Measurements from ENCODE around the gene HSPBP1. TPM values are rescaled to one million over a fixed set of nuclear protein-coding genes. Genes with fewer than 3 reads are reported as not detected.
A peak's percentile ranks its signal among the peaks of the same experiment; 100 is the strongest.

Gene HSPBP1
- total and polyA plus RNA-seq, 2 of the 4 experiments (the other 2 are of a cell fraction), result 21.0 to 43.2 TPM

GRCh38 chr19:55248704-55249103 lies 31.2 kb downstream of the HSPBP1 start:
- Histone ChIP-seq H2BK15ac (ENCODE audit: low read depth, low read length) (no peak overlapping the region), H3K4me2 (ENCODE audit: low read depth, low read length) (no peak overlapping the region), H3K4me3 (ENCODE audit: insufficient read depth, low read depth, low read length) (no peak overlapping the region), H3K56ac (ENCODE audit: extremely low read depth, insufficient read depth, low read length) (no peak overlapping the region), H3K27ac (ENCODE audit: insufficient read depth, low read length) (no peak overlapping the region), H2BK120ac (ENCODE audit: low read depth, low read length) (no peak overlapping the region), H3K14ac (replicated peaks; ENCODE audit: low read depth, low read length) (no peak overlapping the region), H2BK20ac (ENCODE audit: low read depth, low read length) (no peak overlapping the region), H3K4me1 (ENCODE audit: control insufficient read depth, insufficient read depth, low read length) (0 out of 2 replicates have a peak, but pooled peaks cover 1% of the 10 kb centered on the region), H3K18ac (ENCODE audit: low read depth, low read length) (no peak overlapping the region), H4K5ac (ENCODE audit: low read depth, low read length) (no peak overlapping the region), H4K91ac (ENCODE audit: insufficient read depth, low read depth, low read length) (no peak overlapping the region), H2AK9ac (replicated peaks; ENCODE audit: low read depth, low read length, poor library complexity) (peak overlapping the region; percentile 70), H3K36me3 (ENCODE audit: control insufficient read depth, insufficient read depth, low read length) (peaks cover 26% of the 10 kb centered on the region), H3K9me3 (ENCODE audit: control insufficient read depth, insufficient read depth, low read length) (no peaks in the 10 kb centered on the region), H3K4ac (ENCODE audit: low read depth, low read length) (no peak overlapping the region), H2AK5ac (ENCODE audit: low read depth, low read length) (no peak overlapping the region), H3K27me3 (ENCODE audit: control insufficient read depth, insufficient read depth, low read length) (no peaks in the 10 kb centered on the region), H3K23ac (ENCODE audit: low read depth, low read length) (no peak overlapping the region), H3K9ac (ENCODE audit: low read depth, low read length) (no peak overlapping the region), H3K9me1 (ENCODE audit: insufficient read depth, low read length) (peaks cover 23% of the 10 kb centered on the region), H3K79me1 (ENCODE audit: low read depth in 1 of 2, low read length in 2 of 2) (peaks cover 12 to 87% of the 10 kb centered on the region in 2 experiments), H2AFZ (replicated peaks; ENCODE audit: low read length, poor library complexity) (peak overlapping the region; percentile 43), H2BK5ac (ENCODE audit: low read depth, low read length, poor library complexity, severe bottlenecking) (no peak overlapping the region), H4K20me1 (ENCODE audit: insufficient read depth, low read length) (peaks cover 76% of the 10 kb centered on the region), H4K8ac (ENCODE audit: low read depth in 2 of 2, low read length in 2 of 2) (no peak overlapping the region)
- BruUV-seq (replicated peaks), result no TSS peak
- TF ChIP-seq POLR2A (IDR thresholded peaks at IDR 0.05; ENCODE audit: low read depth, low read length) (no peak), MAZ (IDR thresholded peaks at IDR 0.05; ENCODE audit: borderline replicate concordance, low read depth, low read length) (no peak), MXI1 (IDR thresholded peaks at IDR 0.05; ENCODE audit: borderline replicate concordance, low read depth, low read length) (no peak), NFE2L2 (IDR thresholded peaks at IDR 0.05; ENCODE audit: low read depth, low read length) (no peak), CTCF (conservative IDR thresholded peaks at IDR 0.05; ENCODE audit: low read depth, low read length) (no peak), RCOR1 (IDR thresholded peaks at IDR 0.05; ENCODE audit: insufficient replicate concordance, low read length) (no peak), FOS (IDR thresholded peaks at IDR 0.05; ENCODE audit: low read depth, low read length) (no peak), SMC3 (IDR thresholded peaks at IDR 0.05; ENCODE audit: low read depth, low read length) (no peak), MAFK (IDR thresholded peaks at IDR 0.05; ENCODE audit: low read depth, low read length) (no peak), CHD1 (IDR thresholded peaks at IDR 0.05; ENCODE audit: low read depth, low read length) (no peak), RFX5 (IDR thresholded peaks at IDR 0.05; ENCODE audit: low read depth, low read length) (no peak), CEBPB (IDR thresholded peaks at IDR 0.05; ENCODE audit: low read depth, low read length) (no peak), BHLHE40 (IDR thresholded peaks at IDR 0.05; ENCODE audit: low read depth, low read length) (no peak), RAD21 (IDR thresholded peaks at IDR 0.05; ENCODE audit: low read length) (no peak), USF2 (IDR thresholded peaks at IDR 0.05; ENCODE audit: low read depth, low read length) (no peak)
- TF ChIP-seq, protein P1, sequence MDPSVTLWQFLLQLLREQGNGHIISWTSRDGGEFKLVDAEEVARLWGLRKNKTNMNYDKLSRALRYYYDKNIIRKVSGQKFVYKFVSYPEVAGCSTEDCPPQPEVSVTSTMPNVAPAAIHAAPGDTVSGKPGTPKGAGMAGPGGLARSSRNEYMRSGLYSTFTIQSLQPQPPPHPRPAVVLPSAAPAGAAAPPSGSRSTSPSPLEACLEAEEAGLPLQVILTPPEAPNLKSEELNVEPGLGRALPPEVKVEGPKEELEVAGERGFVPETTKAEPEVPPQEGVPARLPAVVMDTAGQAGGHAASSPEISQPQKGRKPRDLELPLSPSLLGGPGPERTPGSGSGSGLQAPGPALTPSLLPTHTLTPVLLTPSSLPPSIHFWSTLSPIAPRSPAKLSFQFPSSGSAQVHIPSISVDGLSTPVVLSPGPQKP (IDR thresholded peaks at IDR 0.05; ENCODE audit: borderline replicate concordance, low read depth, low read length), result no peak
- ChIA-PET CTCF (no interaction called here), POLR2A (ENCODE audit: unreplicated experiment) (no interaction called here)
- DNase-seq, result no peak
- ATAC-seq (ENCODE audit: low read depth), result no peak
- in situ Hi-C loops (cut with MboI; ENCODE audit: low sequenced_read_pairs), result no loop called here
- intact Hi-C loops (cut with micrococcal nuclease), result no loop called here
- WGBS, 2 experiments (ENCODE audit: extremely low coverage in 2 of 2, insufficient read length in 1 of 2), result 94% methylated on average over 3 of the region's 9 CpGs; no CpG with 5 or more reads in 1 of the 2 experiments
- dilution Hi-C loops (cut with HindIII; ENCODE audit: low sequenced_read_pairs, unreplicated experiment), result no loop called here
